ENCODE measurements around the gene CREG2.

CREG2 gene

GRCh38 chr2:101308432-101309210 lies 78.7 kb downstream of the CREG2 start, which contains the start of gene RNF149:
TSS of gene RNF149 (minus strand) at chr2:101308701. CDS start at chr2:101308588, 113 bp downstream.
- peak; percentile 75 for TF ChIP-seq POLR2A (IDR thresholded peaks at IDR 0.05; ENCODE audit: extremely low read depth, insufficient read length)
- peak; percentile 94 for TF ChIP-seq MAX (IDR thresholded peaks at IDR 0.05; ENCODE audit: low read depth, low read length)
- peak; percentile 96 for TF ChIP-seq MYC (IDR thresholded peaks at IDR 0.05; ENCODE audit: low read depth, low read length)
- no peak for TF ChIP-seq CTCF (IDR thresholded peaks at IDR 0.05; ENCODE audit: low read depth, low read length)
- peak; percentile 100 for DNase-seq (ENCODE audit: low read depth)
- H3K4me3 ChIP-seq (ENCODE audit: low read depth, low read length) = peak within 1 kb of the TSS; percentile 83

GRCh38 chr2:101307950-101308431 lies 79.3 kb downstream of the CREG2 start:
- DNase-seq (ENCODE audit: low read depth) = peak; percentile 60
- H3K4me3 ChIP-seq (ENCODE audit: low read depth, low read length) = peak overlapping the region; percentile 83
- no peak for TF ChIP-seq MAX (IDR thresholded peaks at IDR 0.05; ENCODE audit: low read depth, low read length)
- TF ChIP-seq CTCF (IDR thresholded peaks at IDR 0.05; ENCODE audit: low read depth, low read length) = no peak
- TF ChIP-seq POLR2A (IDR thresholded peaks at IDR 0.05; ENCODE audit: extremely low read depth, insufficient read length) = no peak
- TF ChIP-seq MYC (IDR thresholded peaks at IDR 0.05; ENCODE audit: low read depth, low read length) = no peak

GRCh38 chr2:101307503-101307902 lies 79.8 kb downstream of the CREG2 start:
- peak overlapping the region; percentile 83 for H3K4me3 ChIP-seq (ENCODE audit: low read depth, low read length)
- TF ChIP-seq POLR2A (IDR thresholded peaks at IDR 0.05; ENCODE audit: extremely low read depth, insufficient read length) (no peak), MAX (IDR thresholded peaks at IDR 0.05; ENCODE audit: low read depth, low read length) (no peak), MYC (IDR thresholded peaks at IDR 0.05; ENCODE audit: low read depth, low read length) (no peak), CTCF (IDR thresholded peaks at IDR 0.05; ENCODE audit: low read depth, low read length) (no peak)
- peak; percentile 24 for DNase-seq (ENCODE audit: low read depth)

GRCh38 chr2:101306410-101306809 lies 80.9 kb downstream of the CREG2 start:
- peak overlapping the region; percentile 83 for H3K4me3 ChIP-seq (ENCODE audit: low read depth, low read length)
- no peak for DNase-seq (ENCODE audit: low read depth)
- TF ChIP-seq MAX (IDR thresholded peaks at IDR 0.05; ENCODE audit: low read depth, low read length) (no peak), CTCF (IDR thresholded peaks at IDR 0.05; ENCODE audit: low read depth, low read length) (no peak), POLR2A (IDR thresholded peaks at IDR 0.05; ENCODE audit: extremely low read depth, insufficient read length) (no peak), MYC (IDR thresholded peaks at IDR 0.05; ENCODE audit: low read depth, low read length) (no peak)

GRCh38 chr2:101305492-101306078 lies 81.7 kb downstream of the CREG2 start:
- TF ChIP-seq MYC (IDR thresholded peaks at IDR 0.05; ENCODE audit: low read depth, low read length) = no peak
- no peak for TF ChIP-seq MAX (IDR thresholded peaks at IDR 0.05; ENCODE audit: low read depth, low read length)
- TF ChIP-seq POLR2A (IDR thresholded peaks at IDR 0.05; ENCODE audit: extremely low read depth, insufficient read length) = no peak
- TF ChIP-seq CTCF (IDR thresholded peaks at IDR 0.05; ENCODE audit: low read depth, low read length) = no peak
- H3K4me3 ChIP-seq (ENCODE audit: low read depth, low read length) = peak overlapping the region; percentile 83
- peak; percentile 43 for DNase-seq (ENCODE audit: low read depth)

All from NB4 (cell line).